Keratinocyte (primary cell): Measurements from ENCODE around the gene ADAMTSL1. TPM values are rescaled to one million over a fixed set of nuclear protein-coding genes. Genes with fewer than 3 reads are reported as not detected.

Source experiments
- DNase-seq: peaks from one replicate; pipeline ENCODE4 v3.0.0-alpha.2; 2011; ENCODE audit warnings: low read depth, missing footprints, low spot score
- FAIRE-seq: peaks from 2 replicates; lab custom pipeline; 2011; peaks lifted over from hg19 to GRCh38; lab: Jason Lieb, UNC
- H2AFZ ChIP-seq: 2 replicates; pipeline ENCODE4 v1.6.0; 2012; ENCODE audit warnings: low read length, control low read depth, inconsistent platforms; ENCODE audit not compliant: control insufficient read depth
- H3K27ac ChIP-seq: 2 replicates; pipeline ENCODE4 v1.5.1; 2011; ENCODE audit warnings: low read length; ENCODE audit not compliant: control insufficient read depth, insufficient read depth
- H3K27me3 ChIP-seq: 3 replicates; pipeline ENCODE4 v1.6.0; 2011; ENCODE audit warnings: low read length; ENCODE audit not compliant: control insufficient read depth, insufficient read depth; ENCODE audit errors: extremely low read depth
- H3K36me3 ChIP-seq, 2 experiments: 2 replicates in 1 of 2; 3 replicates in 1 of 2; pipeline ENCODE4 v1.5.1; 2011; ENCODE audit warnings: low read length in 2 of 2, mild to moderate bottlenecking in 1 of 2; ENCODE audit not compliant: control insufficient read depth in 2 of 2, insufficient read depth in 2 of 2; ENCODE audit errors: extremely low read depth in 1 of 2
- H3K4me1 ChIP-seq: 3 replicates; pipeline ENCODE4 v1.5.1; 2011; ENCODE audit warnings: low read length; ENCODE audit not compliant: control insufficient read depth, insufficient read depth; ENCODE audit errors: extremely low read depth
- H3K4me2 ChIP-seq: 3 replicates; pipeline ENCODE4 v1.6.0; 2011; ENCODE audit warnings: low read depth, low read length; ENCODE audit not compliant: control insufficient read depth, insufficient read depth; ENCODE audit errors: extremely low read depth
- H3K4me3 ChIP-seq, 3 experiments: fragments of 200-600 bp in 1 of 3; sonication (generic) in 1 of 3; 2 replicates in 2 of 3; 3 replicates in 1 of 3; pipeline ENCODE4 v1.5.1; 2011 to 2016; ENCODE audit warnings: low read length in 3 of 3, mild to moderate bottlenecking in 3 of 3, control low read depth in 2 of 3, inconsistent platforms in 1 of 3, low read depth in 1 of 3, mixed read lengths in 1 of 3, mixed run types in 1 of 3, moderate library complexity in 1 of 3; ENCODE audit not compliant: control insufficient read depth in 2 of 3, insufficient read depth in 2 of 3; ENCODE audit errors: extremely low read depth in 1 of 3
- H3K79me2 ChIP-seq: 2 replicates; pipeline ENCODE4 v1.6.0; 2012; ENCODE audit warnings: low read length; ENCODE audit not compliant: control insufficient read depth, insufficient read depth
- H3K9ac ChIP-seq: 3 replicates; pipeline ENCODE4 v1.6.0; 2011; ENCODE audit warnings: low read length; ENCODE audit not compliant: control insufficient read depth, insufficient read depth; ENCODE audit errors: extremely low read depth
- H3K9me1 ChIP-seq: 3 replicates; pipeline ENCODE4 v1.6.0; 2011; ENCODE audit warnings: low read length; ENCODE audit not compliant: control insufficient read depth, insufficient read depth; ENCODE audit errors: extremely low read depth
- H3K9me3 ChIP-seq: 2 replicates; pipeline ENCODE4 v1.5.1; 2012; ENCODE audit warnings: low read depth, low read length; ENCODE audit not compliant: control insufficient read depth
- H4K20me1 ChIP-seq: 3 replicates; pipeline ENCODE4 v1.6.0; 2011; ENCODE audit warnings: low read length; ENCODE audit not compliant: control insufficient read depth, insufficient read depth; ENCODE audit errors: extremely low read depth
- EZH2 ChIP-seq: IDR thresholded peaks from one replicate; pipeline ENCODE4 v1.6.1; 2012; ENCODE audit warnings: inconsistent platforms, mild to moderate bottlenecking, low read length, moderate library complexity
- dilution Hi-C: fragments of 300-500 bp; cut with MboI; formaldehyde crosslinking; loops from one replicate; pipeline ENCODE4 v1.7.0; 2020; ENCODE audit warnings: low sequenced_read_pairs; ENCODE audit not compliant: extremely low pct_ligation_motif_present
- polyA plus RNA-seq, 5 experiments: library from polyadenylated mRNA; depleted of rRNA in 3 of 5; stranded (reverse) in 3 of 5; stranded (forward) in 1 of 5; unstranded in 1 of 5; fragments of >200 nt; gene quantifications; 1 replicate in 1 of 5; 2 replicates in 3 of 5; 3 replicates in 1 of 5; pipeline versions ENCODE4 v1.2.1 to v1.2.3, GENCODE V29; 2011 to 2012; ENCODE audit warnings: missing spikeins in 2 of 5, low read depth in 1 of 5, low replicate concordance in 1 of 5
- TF ChIP-seq, protein P1 (sequence below), 3 experiments: IDR thresholded peaks in 1 of 3; conservative IDR thresholded peaks in 1 of 3; optimal IDR thresholded peaks in 1 of 3; 2 replicates in 2 of 3; 3 replicates in 1 of 3; pipeline versions ENCODE3 to v1.5.1; 2011; ENCODE audit warnings: low read length in 3 of 3, mild to moderate bottlenecking in 3 of 3, moderate library complexity in 2 of 3, control low read depth in 1 of 3, inconsistent platforms in 1 of 3; ENCODE audit not compliant: insufficient read depth in 2 of 3; ENCODE audit errors: extremely low read depth in 1 of 3

Gene ADAMTSL1
- polyA plus RNA-seq, 1 donor (not counting 4 experiments of a cell fraction or from before 2014, with no cell fraction given), result 1.1 TPM

DNA sequence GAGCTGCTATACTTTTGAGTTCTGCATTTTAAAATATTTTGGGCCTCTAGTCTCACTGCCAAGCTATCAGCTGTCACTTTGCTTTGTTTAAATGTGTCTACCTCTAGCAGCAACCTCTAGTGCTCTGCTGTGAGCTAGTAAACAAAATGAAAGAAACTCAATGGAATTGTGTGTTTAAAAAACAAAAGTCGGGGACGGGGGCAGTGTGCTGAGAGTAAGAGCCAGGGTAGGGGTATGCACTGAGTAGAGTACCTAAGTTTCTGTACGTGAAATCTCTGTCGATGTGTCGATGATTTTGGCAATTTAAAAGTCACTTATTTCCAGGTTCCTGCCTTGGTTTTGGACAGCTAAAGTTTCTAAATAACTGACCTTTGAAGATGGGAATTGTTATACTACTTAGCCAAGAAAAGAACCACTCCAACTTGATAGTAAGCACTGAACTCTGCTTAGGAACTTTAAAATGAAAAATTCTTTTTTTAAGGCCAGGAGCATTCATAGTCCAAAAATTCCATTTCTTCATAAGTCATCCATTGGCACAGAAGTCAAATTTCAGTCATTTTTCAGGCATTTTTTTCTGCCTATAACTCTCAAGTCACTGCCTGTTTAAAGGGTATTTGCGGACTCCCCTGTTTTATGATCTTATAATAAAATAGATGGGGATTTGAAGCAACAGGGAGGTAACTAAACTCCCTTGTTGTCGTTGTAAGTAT lies 447.6 kb downstream of the ADAMTSL1 start:
- no peaks in the 10 kb centered on the region for H3K36me3 ChIP-seq
- H3K4me3 ChIP-seq, result no peak overlapping the region
- H3K4me2 ChIP-seq, result no peak overlapping the region
- H3K9ac ChIP-seq, result no peak overlapping the region
- TF ChIP-seq EZH2, result no peak
- TF ChIP-seq, protein P1, sequence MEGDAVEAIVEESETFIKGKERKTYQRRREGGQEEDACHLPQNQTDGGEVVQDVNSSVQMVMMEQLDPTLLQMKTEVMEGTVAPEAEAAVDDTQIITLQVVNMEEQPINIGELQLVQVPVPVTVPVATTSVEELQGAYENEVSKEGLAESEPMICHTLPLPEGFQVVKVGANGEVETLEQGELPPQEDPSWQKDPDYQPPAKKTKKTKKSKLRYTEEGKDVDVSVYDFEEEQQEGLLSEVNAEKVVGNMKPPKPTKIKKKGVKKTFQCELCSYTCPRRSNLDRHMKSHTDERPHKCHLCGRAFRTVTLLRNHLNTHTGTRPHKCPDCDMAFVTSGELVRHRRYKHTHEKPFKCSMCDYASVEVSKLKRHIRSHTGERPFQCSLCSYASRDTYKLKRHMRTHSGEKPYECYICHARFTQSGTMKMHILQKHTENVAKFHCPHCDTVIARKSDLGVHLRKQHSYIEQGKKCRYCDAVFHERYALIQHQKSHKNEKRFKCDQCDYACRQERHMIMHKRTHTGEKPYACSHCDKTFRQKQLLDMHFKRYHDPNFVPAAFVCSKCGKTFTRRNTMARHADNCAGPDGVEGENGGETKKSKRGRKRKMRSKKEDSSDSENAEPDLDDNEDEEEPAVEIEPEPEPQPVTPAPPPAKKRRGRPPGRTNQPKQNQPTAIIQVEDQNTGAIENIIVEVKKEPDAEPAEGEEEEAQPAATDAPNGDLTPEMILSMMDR (optimal IDR thresholded peaks at IDR 0.05 in 1 of 3, IDR thresholded peaks at IDR 0.05 in 1 of 3, conservative IDR thresholded peaks at IDR 0.05 in 1 of 3; ENCODE audit: extremely low read depth in 1 of 3, insufficient read depth in 2 of 3, low read length in 3 of 3), result no peak
- H3K4me1 ChIP-seq, result peaks cover 10% of the 10 kb centered on the region
- H3K27ac ChIP-seq, result no peak overlapping the region
- no peak for FAIRE-seq
- H3K9me1 ChIP-seq, result no peaks in the 10 kb centered on the region
- H2AFZ ChIP-seq, result no peak overlapping the region
- no peaks in the 10 kb centered on the region for H3K9me3 ChIP-seq
- no peaks in the 10 kb centered on the region for H3K79me2 ChIP-seq
- no peaks in the 10 kb centered on the region for H4K20me1 ChIP-seq
- dilution Hi-C loops, result no loop called here
- no peaks in the 10 kb centered on the region for H3K27me3 ChIP-seq
- no peak for DNase-seq

DNA sequence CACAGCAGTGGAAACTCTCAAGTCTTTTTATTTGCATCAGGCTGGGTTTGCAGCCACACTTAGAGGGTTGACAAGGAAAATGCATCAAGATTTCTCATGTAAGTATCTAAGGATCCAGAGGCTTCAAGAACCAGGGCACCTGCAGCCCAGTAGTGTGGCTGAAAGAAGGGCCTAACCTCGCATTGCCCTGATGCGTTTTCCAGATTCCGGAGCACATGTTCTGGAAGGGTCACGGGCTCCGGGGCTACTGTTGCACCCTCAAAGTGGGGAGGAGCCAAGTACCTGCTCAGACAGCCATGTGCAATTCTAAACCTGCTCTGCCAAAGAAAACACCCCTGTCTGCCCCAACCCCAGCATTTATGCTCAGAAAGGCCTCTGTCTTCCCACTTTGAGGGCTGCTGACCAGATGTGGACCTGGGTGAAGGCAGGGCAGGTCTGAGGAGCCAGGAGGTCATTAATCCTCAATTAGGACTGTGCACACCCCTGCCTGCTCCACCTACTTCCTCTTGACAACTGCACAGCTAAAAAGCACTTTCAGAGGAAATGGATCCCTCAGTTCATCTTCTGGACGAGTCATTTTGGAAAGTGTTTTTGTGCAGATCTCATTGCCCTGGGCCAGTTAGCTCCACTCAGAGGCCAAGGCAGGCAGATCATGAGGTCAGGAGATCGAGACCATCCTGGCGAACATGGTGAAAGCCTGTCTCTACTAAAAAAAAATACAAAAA lies 448.4 kb downstream of the ADAMTSL1 start:
- dilution Hi-C loops, result no loop called here
- TF ChIP-seq, protein P1 (optimal IDR thresholded peaks at IDR 0.05 in 1 of 3, IDR thresholded peaks at IDR 0.05 in 1 of 3, conservative IDR thresholded peaks at IDR 0.05 in 1 of 3; ENCODE audit: extremely low read depth in 1 of 3, insufficient read depth in 2 of 3, low read length in 3 of 3), result no peak
- TF ChIP-seq EZH2, result no peak
- no peak for FAIRE-seq
- Histone ChIP-seq H3K9ac (no peak overlapping the region), H3K4me1 (peaks cover 10% of the 10 kb centered on the region), H3K9me3 (no peaks in the 10 kb centered on the region), H3K79me2 (no peaks in the 10 kb centered on the region), H2AFZ (no peak overlapping the region), H3K9me1 (no peaks in the 10 kb centered on the region), H3K36me3 (no peaks in the 10 kb centered on the region), H3K4me2 (no peak overlapping the region), H3K27ac (no peak overlapping the region), H3K27me3 (no peaks in the 10 kb centered on the region), H4K20me1 (no peaks in the 10 kb centered on the region), H3K4me3 (no peak overlapping the region)
- no peak for DNase-seq
